Measurements from ENCODE around the gene YWHAG. TPM values are rescaled to one million over a fixed set of nuclear protein-coding genes. Genes with fewer than 3 reads are reported as not detected.

Gene YWHAG
- total RNA-seq, 2 experiments from 2014 or later: 42.6 to 126 TPM

- H3K9me3 ChIP-seq (ENCODE audit: low read length): peaks cover 8% of the 10 kb centered on the region; the same call in 1 of the 2 replicates
- H3K4me2 ChIP-seq (ENCODE audit: low read length): no peak overlapping the region
- peaks cover 100% of the 10 kb centered on the region for H3K79me2 ChIP-seq (ENCODE audit: insufficient read depth, low read depth, low read length)
- intact Hi-C loops (cut with micrococcal nuclease; ENCODE audit: unreplicated experiment): no loop called here
- CTCF ChIA-PET (ENCODE audit: unreplicated experiment): no interaction called here
- no peak overlapping the region for H3K27ac ChIP-seq (ENCODE audit: low read depth, low read length, poor library complexity, severe bottlenecking)
- no peak for DNase-seq (ENCODE audit: low spot score)
- no peak overlapping the region for H3K4me3 ChIP-seq (ENCODE audit: low read depth, low read length, poor library complexity, severe bottlenecking)
- peaks cover 57% of the 10 kb centered on the region for H4K20me1 ChIP-seq (ENCODE audit: insufficient read depth, low read length)
- no peaks in the 10 kb centered on the region for H3K9me2 ChIP-seq (ENCODE audit: insufficient read depth, low read length)
- peaks cover 100% of the 10 kb centered on the region for H3K36me3 ChIP-seq (ENCODE audit: insufficient read depth, low read length)
- POLR2A ChIA-PET: interaction anchor here (0.7 to 1.7 kb wide), 3 partner anchors 10 to 34 kb away, joined by 3 to 4 read pairs (median 3); no protein-coding TSS in a partner anchor
- no TSS peak for BruUV-seq (replicated peaks)
- peaks cover 17% of the 10 kb centered on the region for H3K4me1 ChIP-seq (ENCODE audit: insufficient read depth, low read length, poor library complexity, severe bottlenecking)
- no peak overlapping the region for H2AFZ ChIP-seq (ENCODE audit: low read length)
- TF ChIP-seq CTCF (conservative IDR thresholded peaks at IDR 0.05; ENCODE audit: low read length) (no peak), EZH2phosphoT487 (IDR thresholded peaks at IDR 0.05; ENCODE audit: borderline replicate concordance, low read depth, low read length) (no peak)
These were observed 6.6 kb downstream of the YWHAG start for GRCh38 chr7:76352193-76352592.

- DNase-seq (ENCODE audit: low spot score): no peak
- H3K9me3 ChIP-seq (ENCODE audit: low read length): peaks cover 8% of the 10 kb centered on the region; the same call in 1 of the 2 replicates
- no peak for TF ChIP-seq EZH2phosphoT487 (IDR thresholded peaks at IDR 0.05; ENCODE audit: borderline replicate concordance, low read depth, low read length)
- TF ChIP-seq CTCF (conservative IDR thresholded peaks at IDR 0.05; ENCODE audit: low read length): no peak
- H4K20me1 ChIP-seq (ENCODE audit: insufficient read depth, low read length): peaks cover 57% of the 10 kb centered on the region
- H3K4me3 ChIP-seq (ENCODE audit: low read depth, low read length, poor library complexity, severe bottlenecking): no peak overlapping the region
- H3K36me3 ChIP-seq (ENCODE audit: insufficient read depth, low read length): peaks cover 100% of the 10 kb centered on the region
- H3K79me2 ChIP-seq (ENCODE audit: insufficient read depth, low read depth, low read length): peaks cover 99% of the 10 kb centered on the region
- no TSS peak for BruUV-seq (replicated peaks)
- intact Hi-C loops (cut with micrococcal nuclease; ENCODE audit: unreplicated experiment): no loop called here
- H3K9me2 ChIP-seq (ENCODE audit: insufficient read depth, low read length): no peaks in the 10 kb centered on the region
- no peak overlapping the region for H3K27ac ChIP-seq (ENCODE audit: low read depth, low read length, poor library complexity, severe bottlenecking)
- ChIA-PET CTCF (ENCODE audit: unreplicated experiment) (no interaction called here), POLR2A (interaction anchor here (2.0 kb wide), 1 partner anchor 8 kb away, joined by 5 read pairs; no protein-coding TSS in a partner anchor)
- H3K4me1 ChIP-seq (ENCODE audit: insufficient read depth, low read length, poor library complexity, severe bottlenecking): peaks cover 8% of the 10 kb centered on the region
- no peak overlapping the region for H3K4me2 ChIP-seq (ENCODE audit: low read length)
- H2AFZ ChIP-seq (ENCODE audit: low read length): no peak overlapping the region
These were observed 7.4 kb downstream of the YWHAG start for GRCh38 chr7:76351372-76351771.

GRCh38 chr7:76349313-76349885 is 9.4 kb downstream of the YWHAG start:
- Histone ChIP-seq H4K20me1 (ENCODE audit: insufficient read depth, low read length) (peaks cover 38% of the 10 kb centered on the region), H3K4me3 (ENCODE audit: low read depth, low read length, poor library complexity, severe bottlenecking) (no peak overlapping the region), H3K27ac (ENCODE audit: low read depth, low read length, poor library complexity, severe bottlenecking) (no peak overlapping the region), H3K9me2 (ENCODE audit: insufficient read depth, low read length) (no peaks in the 10 kb centered on the region), H3K9me3 (ENCODE audit: low read length) (no peaks in the 10 kb centered on the region), H3K4me2 (ENCODE audit: low read length) (no peak overlapping the region), H3K79me2 (ENCODE audit: insufficient read depth, low read depth, low read length) (peaks cover 87% of the 10 kb centered on the region), H3K4me1 (ENCODE audit: insufficient read depth, low read length, poor library complexity, severe bottlenecking) (no peaks in the 10 kb centered on the region), H2AFZ (ENCODE audit: low read length) (no peak overlapping the region), H3K36me3 (ENCODE audit: insufficient read depth, low read length) (peaks cover 100% of the 10 kb centered on the region)
- ChIA-PET POLR2A (interaction anchor here (0.7 to 2.0 kb wide), 3 partner anchors 10 to 1198 kb away, joined by 3 to 6 read pairs (median 5); no protein-coding TSS in a partner anchor), CTCF (ENCODE audit: unreplicated experiment) (no interaction called here)
- intact Hi-C loops (cut with micrococcal nuclease; ENCODE audit: unreplicated experiment): no loop called here
- BruUV-seq (replicated peaks): no TSS peak
- TF ChIP-seq CTCF (conservative IDR thresholded peaks at IDR 0.05; ENCODE audit: low read length) (no peak), EZH2phosphoT487 (IDR thresholded peaks at IDR 0.05; ENCODE audit: borderline replicate concordance, low read depth, low read length) (no peak)
- DNase-seq (ENCODE audit: low spot score): no peak
